ENCODE measurements around the gene ZC3H18.

DNA sequence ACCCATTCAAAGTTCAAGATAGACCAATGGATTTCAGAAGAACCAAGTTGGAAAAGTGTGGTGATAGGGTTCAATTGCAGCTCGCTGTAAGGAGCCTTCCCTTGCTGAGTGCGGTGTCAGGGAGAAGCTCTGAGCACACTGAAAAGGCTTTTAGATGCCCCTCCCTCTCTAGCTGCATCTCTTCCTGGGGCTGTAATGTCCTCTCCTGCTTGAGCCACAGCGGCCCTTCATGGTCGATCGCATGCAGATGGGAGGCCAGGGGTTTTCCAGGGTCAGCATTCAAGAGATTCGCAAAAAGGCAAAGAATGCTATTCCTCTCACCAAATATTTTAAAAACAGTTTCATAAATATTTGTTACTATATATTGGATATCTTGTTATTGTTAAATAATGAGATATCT, 23.7 kb downstream of the ZC3H18 start:
- TF ChIP-seq, protein P1, sequence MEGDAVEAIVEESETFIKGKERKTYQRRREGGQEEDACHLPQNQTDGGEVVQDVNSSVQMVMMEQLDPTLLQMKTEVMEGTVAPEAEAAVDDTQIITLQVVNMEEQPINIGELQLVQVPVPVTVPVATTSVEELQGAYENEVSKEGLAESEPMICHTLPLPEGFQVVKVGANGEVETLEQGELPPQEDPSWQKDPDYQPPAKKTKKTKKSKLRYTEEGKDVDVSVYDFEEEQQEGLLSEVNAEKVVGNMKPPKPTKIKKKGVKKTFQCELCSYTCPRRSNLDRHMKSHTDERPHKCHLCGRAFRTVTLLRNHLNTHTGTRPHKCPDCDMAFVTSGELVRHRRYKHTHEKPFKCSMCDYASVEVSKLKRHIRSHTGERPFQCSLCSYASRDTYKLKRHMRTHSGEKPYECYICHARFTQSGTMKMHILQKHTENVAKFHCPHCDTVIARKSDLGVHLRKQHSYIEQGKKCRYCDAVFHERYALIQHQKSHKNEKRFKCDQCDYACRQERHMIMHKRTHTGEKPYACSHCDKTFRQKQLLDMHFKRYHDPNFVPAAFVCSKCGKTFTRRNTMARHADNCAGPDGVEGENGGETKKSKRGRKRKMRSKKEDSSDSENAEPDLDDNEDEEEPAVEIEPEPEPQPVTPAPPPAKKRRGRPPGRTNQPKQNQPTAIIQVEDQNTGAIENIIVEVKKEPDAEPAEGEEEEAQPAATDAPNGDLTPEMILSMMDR (IDR thresholded peaks at IDR 0.05): no peak
- TF ChIP-seq TEAD4 (CRISPR knock-in tag; IDR thresholded peaks at IDR 0.05) (no peak), CREM (CRISPR knock-in tag; IDR thresholded peaks at IDR 0.05) (no peak), MAX (CRISPR knock-in tag; IDR thresholded peaks at IDR 0.05) (no peak), FOXP1 (CRISPR knock-in tag; IDR thresholded peaks at IDR 0.05; ENCODE audit: borderline replicate concordance) (no peak), PRDM15 (CRISPR knock-in tag; IDR thresholded peaks at IDR 0.05) (no peak), ESRRA (CRISPR knock-in tag; IDR thresholded peaks at IDR 0.05; ENCODE audit: borderline replicate concordance) (no peak), IRF2 (CRISPR knock-in tag; IDR thresholded peaks at IDR 0.05; ENCODE audit: borderline replicate concordance, low read depth) (no peak), CBFB (CRISPR knock-in tag; IDR thresholded peaks at IDR 0.05; ENCODE audit: low read depth) (no peak), NFYB (CRISPR knock-in tag; conservative IDR thresholded peaks at IDR 0.05; ENCODE audit: low read depth) (no peak)
- TF ChIP-seq, protein P2, sequence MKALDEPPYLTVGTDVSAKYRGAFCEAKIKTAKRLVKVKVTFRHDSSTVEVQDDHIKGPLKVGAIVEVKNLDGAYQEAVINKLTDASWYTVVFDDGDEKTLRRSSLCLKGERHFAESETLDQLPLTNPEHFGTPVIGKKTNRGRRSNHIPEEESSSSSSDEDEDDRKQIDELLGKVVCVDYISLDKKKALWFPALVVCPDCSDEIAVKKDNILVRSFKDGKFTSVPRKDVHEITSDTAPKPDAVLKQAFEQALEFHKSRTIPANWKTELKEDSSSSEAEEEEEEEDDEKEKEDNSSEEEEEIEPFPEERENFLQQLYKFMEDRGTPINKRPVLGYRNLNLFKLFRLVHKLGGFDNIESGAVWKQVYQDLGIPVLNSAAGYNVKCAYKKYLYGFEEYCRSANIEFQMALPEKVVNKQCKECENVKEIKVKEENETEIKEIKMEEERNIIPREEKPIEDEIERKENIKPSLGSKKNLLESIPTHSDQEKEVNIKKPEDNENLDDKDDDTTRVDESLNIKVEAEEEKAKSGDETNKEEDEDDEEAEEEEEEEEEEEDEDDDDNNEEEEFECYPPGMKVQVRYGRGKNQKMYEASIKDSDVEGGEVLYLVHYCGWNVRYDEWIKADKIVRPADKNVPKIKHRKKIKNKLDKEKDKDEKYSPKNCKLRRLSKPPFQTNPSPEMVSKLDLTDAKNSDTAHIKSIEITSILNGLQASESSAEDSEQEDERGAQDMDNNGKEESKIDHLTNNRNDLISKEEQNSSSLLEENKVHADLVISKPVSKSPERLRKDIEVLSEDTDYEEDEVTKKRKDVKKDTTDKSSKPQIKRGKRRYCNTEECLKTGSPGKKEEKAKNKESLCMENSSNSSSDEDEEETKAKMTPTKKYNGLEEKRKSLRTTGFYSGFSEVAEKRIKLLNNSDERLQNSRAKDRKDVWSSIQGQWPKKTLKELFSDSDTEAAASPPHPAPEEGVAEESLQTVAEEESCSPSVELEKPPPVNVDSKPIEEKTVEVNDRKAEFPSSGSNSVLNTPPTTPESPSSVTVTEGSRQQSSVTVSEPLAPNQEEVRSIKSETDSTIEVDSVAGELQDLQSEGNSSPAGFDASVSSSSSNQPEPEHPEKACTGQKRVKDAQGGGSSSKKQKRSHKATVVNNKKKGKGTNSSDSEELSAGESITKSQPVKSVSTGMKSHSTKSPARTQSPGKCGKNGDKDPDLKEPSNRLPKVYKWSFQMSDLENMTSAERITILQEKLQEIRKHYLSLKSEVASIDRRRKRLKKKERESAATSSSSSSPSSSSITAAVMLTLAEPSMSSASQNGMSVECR (CRISPR knock-in tag; IDR thresholded peaks at IDR 0.05; ENCODE audit: borderline replicate concordance): no peak

All from WTC11 (cell line).